GM12878 (cell line): ENCODE measurements around the gene NFATC2. TPM values are rescaled to one million over a fixed set of nuclear protein-coding genes. Genes with fewer than 3 reads are reported as not detected.

Experiments
- ATAC-seq: fragments of 200-7000 bp; cut with Tn5 transposase; 3 replicates; pipeline ENCODE4 v1.9.1; 2020; ENCODE audit warnings: mild to moderate bottlenecking, moderate library complexity
- BruUV-seq: library from RNA; stranded (reverse); fragments of 400-500 nt; replicated peaks from 2 replicates; lab custom pipeline; 2021; lab: Mats Ljungman, UMichigan
- CTCF ChIA-PET: fragments of 300-600 bp; sonication (Branson Sonifier 250); formaldehyde crosslinking; extraction: SDS; loops from one replicate; lab custom pipeline; 2021; ENCODE audit warnings: inconsistent platforms; lab: Yijun Ruan, JAX
- POLR2A ChIA-PET: fragments of 350-600 bp; formaldehyde crosslinking; extraction: SDS; loops from one replicate; lab custom pipeline; 2021; ENCODE audit warnings: inconsistent platforms; lab: Charles Lee
- RAD21 ChIA-PET: fragments of 300-600 bp; sonication (Branson Sonifier 250); formaldehyde crosslinking; loops from one replicate; lab custom pipeline; 2023; ENCODE audit warnings: antibody characterized with exemption; ENCODE audit not compliant: unreplicated experiment; lab: Charles Lee
- SMC1A ChIA-PET: fragments of 300-600 bp; sonication (Branson Sonifier 250); formaldehyde crosslinking; loops from one replicate; lab custom pipeline; 2023; ENCODE audit not compliant: unreplicated experiment, uncharacterized antibody; lab: Charles Lee
- DNase-seq: peaks from one replicate; pipeline ENCODE4 v3.0.0-alpha.2; 2011; ENCODE audit warnings: low read depth, low spot score
- FAIRE-seq: peaks from 3 replicates; lab custom pipeline; 2011; peaks lifted over from hg19 to GRCh38; lab: Jason Lieb, UNC
- H2AFZ ChIP-seq: 2 replicates; pipeline ENCODE4 v1.6.0; 2011; ENCODE audit warnings: low read depth, low read length, control low read depth; ENCODE audit not compliant: control insufficient read depth
- H3K27ac ChIP-seq: 2 replicates; pipeline ENCODE4 v1.5.1; 2011; ENCODE audit warnings: control low read depth; ENCODE audit not compliant: control insufficient read depth, insufficient read depth
- H3K27me3 ChIP-seq, 2 experiments: replicated peaks in 1 of 2; 2 replicates each; pipeline versions ENCODE4 v1.6.0 to v1.6.1; 2011; ENCODE audit warnings: low read length in 1 of 2; ENCODE audit not compliant: control insufficient read depth in 2 of 2, insufficient read depth in 2 of 2
- H3K36me3 ChIP-seq, 2 experiments: 2 replicates each; pipeline ENCODE4 v1.5.1; 2011; ENCODE audit warnings: low read length in 1 of 2; ENCODE audit not compliant: control insufficient read depth in 2 of 2, insufficient read depth in 2 of 2
- H3K4me1 ChIP-seq: 2 replicates; pipeline ENCODE4 v1.6.1; 2011; ENCODE audit warnings: mild to moderate bottlenecking, low read length, moderate library complexity, mixed read lengths; ENCODE audit not compliant: control insufficient read depth, insufficient read depth
- H3K4me2 ChIP-seq: 2 replicates; pipeline ENCODE4 v1.6.0; 2011; ENCODE audit warnings: control low read depth; ENCODE audit not compliant: control insufficient read depth, insufficient read depth
- H3K4me3 ChIP-seq: fragments of 200-600 bp; sonication (generic); 2 replicates; pipeline ENCODE4 v1.5.1; 2016
- H3K79me2 ChIP-seq: 2 replicates; pipeline ENCODE4 v1.6.0; 2011; ENCODE audit warnings: low read length; ENCODE audit not compliant: control insufficient read depth, insufficient read depth
- H3K9ac ChIP-seq: 2 replicates; pipeline ENCODE4 v1.8.0; 2011; ENCODE audit warnings: low read length, control low read depth, mixed read lengths; ENCODE audit not compliant: control insufficient read depth, insufficient read depth
- H3K9me3 ChIP-seq: replicated peaks from 3 replicates; pipeline ENCODE4 v1.5.1; 2011; ENCODE audit warnings: mild to moderate bottlenecking, low read length; ENCODE audit not compliant: control insufficient read depth, insufficient read depth
- H4K20me1 ChIP-seq: 2 replicates; pipeline ENCODE4 v1.6.0; 2011; ENCODE audit not compliant: control insufficient read depth, insufficient read depth
- ASH2L ChIP-seq: fragments of 300-600, 200-600 bp; sonication (generic); IDR thresholded peaks from 2 replicates; pipeline ENCODE4 v1.6.1; 2017; ENCODE audit warnings: low read depth, mild to moderate bottlenecking, borderline replicate concordance
- CHD1 ChIP-seq: IDR thresholded peaks from 2 replicates; pipeline ENCODE4 v1.6.1; 2012; ENCODE audit warnings: low read depth, low read length, improper control_type of control experiment
- CHD4 ChIP-seq: fragments of 200-600 bp; sonication (generic); IDR thresholded peaks from 2 replicates; pipeline ENCODE4 v1.6.1; 2016; ENCODE audit warnings: mild to moderate bottlenecking
- EED ChIP-seq: sonication (generic); IDR thresholded peaks from 2 replicates; pipeline ENCODE4 v1.6.1; 2016; ENCODE audit warnings: antibody characterized with exemption, low read depth
- MTA2 ChIP-seq: fragments of 450-650 bp; IDR thresholded peaks from 2 replicates; pipeline ENCODE4 v1.6.1; 2016; ENCODE audit warnings: low read depth, mild to moderate bottlenecking, moderate library complexity
- MYB ChIP-seq: fragments of 150-350 bp; IDR thresholded peaks from 2 replicates; pipeline ENCODE4 v1.6.1; 2014; ENCODE audit warnings: mild to moderate bottlenecking, low read depth, low read length, borderline replicate concordance
- POLR2A ChIP-seq: IDR thresholded peaks from 2 replicates; pipeline ENCODE4 v1.6.1; 2011; ENCODE audit warnings: low read depth, mild to moderate bottlenecking, low read length
- POU2F2 ChIP-seq: IDR thresholded peaks from 3 replicates; pipeline ENCODE4 v1.6.1; 2011; ENCODE audit warnings: low read depth, mild to moderate bottlenecking, low read length, borderline replicate concordance
- RAD51 ChIP-seq: fragments of 450-650 bp; IDR thresholded peaks from 2 replicates; pipeline ENCODE4 v1.6.1; 2016; ENCODE audit warnings: moderate library complexity, mild to moderate bottlenecking, inconsistent platforms
- RELA ChIP-seq: fragments of 450-650 bp; IDR thresholded peaks from 2 replicates; pipeline ENCODE4 v1.8.0; 2014; ENCODE audit warnings: borderline replicate concordance; ENCODE audit not compliant: partially characterized antibody
- SREBF1 ChIP-seq: IDR thresholded peaks from 2 replicates; pipeline ENCODE4 v1.6.1; 2012; ENCODE audit warnings: mild to moderate bottlenecking, low read length
- TCF12 ChIP-seq: IDR thresholded peaks from 2 replicates; pipeline ENCODE4 v1.6.1; 2011; ENCODE audit warnings: low read depth, mild to moderate bottlenecking, low read length
- ZBED1 ChIP-seq: IDR thresholded peaks from 2 replicates; pipeline ENCODE4 v1.6.1; 2016; ENCODE audit warnings: borderline replicate concordance
- ZZZ3 ChIP-seq: IDR thresholded peaks from 2 replicates; pipeline ENCODE4 v1.6.1; 2011; ENCODE audit warnings: low read depth; ENCODE audit not compliant: control insufficient read depth, insufficient read length
- WGBS: methylation state at CpG from one replicate; pipeline ENCODE4 v1.1.6; 2016; ENCODE audit warnings: low lambda C conversion rate; ENCODE audit not compliant: insufficient replicate concordance, insufficient coverage; ENCODE audit errors: missing lambda C conversion rate; 5-methylcytosine and 5-hydroxymethylcytosine counted together
- in situ Hi-C: fragments of 300-500 bp; cut with MboI; formaldehyde crosslinking; loops from 9 replicates; pipeline ENCODE4 v1.14.3; 2018; ENCODE audit warnings: mixed read lengths
- intact Hi-C: fragments of 100-400 bp; cut with micrococcal nuclease; formaldehyde crosslinking; loops from one replicate; pipeline ENCODE4 v1.14.2; 2022; ENCODE audit not compliant: unreplicated experiment
- polyA plus RNA-seq, 11 experiments: library from polyadenylated mRNA; depleted of rRNA in 4 of 11; unstranded in 6 of 11; stranded (reverse) in 5 of 11; fragments of >200 nt; fragmentation: Nextera tagmentation in 4 of 11; fragmentation: Illumina TruSeq in 1 of 11; extraction: Ambion mirVana in 4 of 11; extraction: Trizol in 1 of 11; gene quantifications; 1 replicate in 1 of 11; 2 replicates in 10 of 11; pipeline versions ENCODE4 v1.2.1 to v1.2.3, GENCODE V29; 2011 to 2016; ENCODE audit warnings: inconsistent platforms in 2 of 11, missing spikeins in 2 of 11, low read depth in 1 of 11
- total RNA-seq, 4 experiments: library from RNA; depleted of rRNA in 3 of 4; stranded (reverse); fragments of >200 nt in 3 of 4; fragmentation: Illumina TruSeq in 1 of 4; extraction: Trizol in 1 of 4; gene quantifications; 2 replicates each; pipeline versions ENCODE4 v1.2.1 to v1.2.3, GENCODE V29; 2013 to 2021
- TF ChIP-seq, protein P1 (sequence below): IDR thresholded peaks from 2 replicates; pipeline ENCODE4 v1.6.1; 2011; ENCODE audit warnings: borderline replicate concordance, low read depth, mild to moderate bottlenecking, moderate library complexity, mixed read lengths, low read length; ENCODE audit not compliant: insufficient read depth; ENCODE audit errors: extremely low read length
- TF ChIP-seq, protein P2 (sequence below): fragments of 450-650 bp; formaldehyde crosslinking; IDR thresholded peaks from 2 replicates; pipeline ENCODE4 v1.4.0; 2020; ENCODE audit warnings: mild to moderate bottlenecking, moderate library complexity
- TF ChIP-seq, protein P3 (sequence below): fragments of 150-350 bp; IDR thresholded peaks from 2 replicates; pipeline ENCODE4 v1.6.1; 2014; ENCODE audit warnings: mild to moderate bottlenecking, low read depth, low read length
- TF ChIP-seq, protein P4 (sequence below): IDR thresholded peaks from 2 replicates; pipeline ENCODE4 v1.6.1; 2012; ENCODE audit warnings: low read depth, low read length, improper control_type of control experiment

Gene NFATC2
- total and polyA plus RNA-seq, 10 of the 15 experiments (the other 5 are each of a cell fraction or from before 2014, with no cell fraction given): 3.3 to 20.0 (median 7.3) TPM

DNA sequence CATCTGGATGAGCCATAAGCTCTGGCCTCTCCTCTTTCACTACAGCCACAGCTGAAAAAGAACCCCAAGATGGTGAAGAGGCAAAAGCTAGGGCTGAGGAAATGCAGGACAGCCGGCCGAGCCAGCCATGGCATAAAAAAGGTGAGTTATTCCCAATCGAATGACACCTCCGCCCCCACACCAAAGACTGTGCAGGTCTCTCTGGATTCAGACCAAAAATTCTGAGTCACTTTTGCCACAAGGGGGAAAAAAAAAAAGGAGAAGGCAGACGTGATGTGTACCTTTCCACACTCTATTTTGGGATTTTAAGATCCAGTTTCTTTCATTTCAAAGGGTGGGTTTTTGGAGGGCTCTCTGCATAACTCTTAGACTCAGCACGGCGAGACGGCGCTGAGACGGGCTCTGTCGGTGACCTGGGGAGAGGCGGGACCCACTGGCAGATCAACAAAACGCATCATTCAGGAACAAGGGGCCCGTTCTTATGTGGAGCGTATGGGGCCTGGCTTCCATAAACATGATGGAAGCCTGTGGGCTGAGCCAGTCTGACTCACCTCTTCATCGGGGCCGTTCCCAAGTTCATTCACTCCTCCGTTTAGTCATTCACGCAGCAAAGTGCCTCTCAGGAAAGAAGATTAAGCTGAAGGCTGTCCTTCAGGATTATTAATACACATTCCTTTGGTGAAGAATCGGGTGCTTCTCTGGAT lies 54.8 kb downstream of the NFATC2 start:
- intact Hi-C loops (loop anchor here (10.0 kb wide), 1 partner anchor 107 kb away; no protein-coding TSS in a partner anchor), in situ Hi-C loops (loop anchor here (5.0 kb wide), 1 partner anchor 50 kb away; no protein-coding TSS in a partner anchor)
- peaks cover 2% of the 10 kb centered on the region for H3K4me1 ChIP-seq
- ChIA-PET POLR2A (no interaction called here), RAD21 (no interaction called here)
- H2AFZ ChIP-seq: no peak overlapping the region
- no peaks in the 10 kb centered on the region for H3K27me3 ChIP-seq
- no peak overlapping the region for H3K27ac ChIP-seq
- no peak overlapping the region for H3K4me3 ChIP-seq
- TF ChIP-seq ZZZ3 (no peak), POU2F2 (no peak), ASH2L (no peak), RAD51 (no peak), CHD1 (no peak), MTA2 (no peak), CHD4 (no peak), EED (no peak), SREBF1 (no peak), RELA (no peak), POLR2A (no peak), ZBED1 (no peak), TCF12 (no peak), MYB (no peak)
- TF ChIP-seq, protein P1, sequence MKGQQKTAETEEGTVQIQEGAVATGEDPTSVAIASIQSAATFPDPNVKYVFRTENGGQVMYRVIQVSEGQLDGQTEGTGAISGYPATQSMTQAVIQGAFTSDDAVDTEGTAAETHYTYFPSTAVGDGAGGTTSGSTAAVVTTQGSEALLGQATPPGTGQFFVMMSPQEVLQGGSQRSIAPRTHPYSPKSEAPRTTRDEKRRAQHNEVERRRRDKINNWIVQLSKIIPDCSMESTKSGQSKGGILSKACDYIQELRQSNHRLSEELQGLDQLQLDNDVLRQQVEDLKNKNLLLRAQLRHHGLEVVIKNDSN: no peak
- TF ChIP-seq, protein P2, sequence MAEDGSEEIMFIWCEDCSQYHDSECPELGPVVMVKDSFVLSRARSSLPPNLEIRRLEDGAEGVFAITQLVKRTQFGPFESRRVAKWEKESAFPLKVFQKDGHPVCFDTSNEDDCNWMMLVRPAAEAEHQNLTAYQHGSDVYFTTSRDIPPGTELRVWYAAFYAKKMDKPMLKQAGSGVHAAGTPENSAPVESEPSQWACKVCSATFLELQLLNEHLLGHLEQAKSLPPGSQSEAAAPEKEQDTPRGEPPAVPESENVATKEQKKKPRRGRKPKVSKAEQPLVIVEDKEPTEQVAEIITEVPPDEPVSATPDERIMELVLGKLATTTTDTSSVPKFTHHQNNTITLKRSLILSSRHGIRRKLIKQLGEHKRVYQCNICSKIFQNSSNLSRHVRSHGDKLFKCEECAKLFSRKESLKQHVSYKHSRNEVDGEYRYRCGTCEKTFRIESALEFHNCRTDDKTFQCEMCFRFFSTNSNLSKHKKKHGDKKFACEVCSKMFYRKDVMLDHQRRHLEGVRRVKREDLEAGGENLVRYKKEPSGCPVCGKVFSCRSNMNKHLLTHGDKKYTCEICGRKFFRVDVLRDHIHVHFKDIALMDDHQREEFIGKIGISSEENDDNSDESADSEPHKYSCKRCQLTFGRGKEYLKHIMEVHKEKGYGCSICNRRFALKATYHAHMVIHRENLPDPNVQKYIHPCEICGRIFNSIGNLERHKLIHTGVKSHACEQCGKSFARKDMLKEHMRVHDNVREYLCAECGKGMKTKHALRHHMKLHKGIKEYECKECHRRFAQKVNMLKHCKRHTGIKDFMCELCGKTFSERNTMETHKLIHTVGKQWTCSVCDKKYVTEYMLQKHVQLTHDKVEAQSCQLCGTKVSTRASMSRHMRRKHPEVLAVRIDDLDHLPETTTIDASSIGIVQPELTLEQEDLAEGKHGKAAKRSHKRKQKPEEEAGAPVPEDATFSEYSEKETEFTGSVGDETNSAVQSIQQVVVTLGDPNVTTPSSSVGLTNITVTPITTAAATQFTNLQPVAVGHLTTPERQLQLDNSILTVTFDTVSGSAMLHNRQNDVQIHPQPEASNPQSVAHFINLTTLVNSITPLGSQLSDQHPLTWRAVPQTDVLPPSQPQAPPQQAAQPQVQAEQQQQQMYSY: no peak
- TF ChIP-seq, protein P3, sequence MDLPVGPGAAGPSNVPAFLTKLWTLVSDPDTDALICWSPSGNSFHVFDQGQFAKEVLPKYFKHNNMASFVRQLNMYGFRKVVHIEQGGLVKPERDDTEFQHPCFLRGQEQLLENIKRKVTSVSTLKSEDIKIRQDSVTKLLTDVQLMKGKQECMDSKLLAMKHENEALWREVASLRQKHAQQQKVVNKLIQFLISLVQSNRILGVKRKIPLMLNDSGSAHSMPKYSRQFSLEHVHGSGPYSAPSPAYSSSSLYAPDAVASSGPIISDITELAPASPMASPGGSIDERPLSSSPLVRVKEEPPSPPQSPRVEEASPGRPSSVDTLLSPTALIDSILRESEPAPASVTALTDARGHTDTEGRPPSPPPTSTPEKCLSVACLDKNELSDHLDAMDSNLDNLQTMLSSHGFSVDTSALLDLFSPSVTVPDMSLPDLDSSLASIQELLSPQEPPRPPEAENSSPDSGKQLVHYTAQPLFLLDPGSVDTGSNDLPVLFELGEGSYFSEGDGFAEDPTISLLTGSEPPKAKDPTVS: no peak
- TF ChIP-seq, protein P4, sequence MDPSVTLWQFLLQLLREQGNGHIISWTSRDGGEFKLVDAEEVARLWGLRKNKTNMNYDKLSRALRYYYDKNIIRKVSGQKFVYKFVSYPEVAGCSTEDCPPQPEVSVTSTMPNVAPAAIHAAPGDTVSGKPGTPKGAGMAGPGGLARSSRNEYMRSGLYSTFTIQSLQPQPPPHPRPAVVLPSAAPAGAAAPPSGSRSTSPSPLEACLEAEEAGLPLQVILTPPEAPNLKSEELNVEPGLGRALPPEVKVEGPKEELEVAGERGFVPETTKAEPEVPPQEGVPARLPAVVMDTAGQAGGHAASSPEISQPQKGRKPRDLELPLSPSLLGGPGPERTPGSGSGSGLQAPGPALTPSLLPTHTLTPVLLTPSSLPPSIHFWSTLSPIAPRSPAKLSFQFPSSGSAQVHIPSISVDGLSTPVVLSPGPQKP: no peak
- TF ChIP-seq, all 136 proteins: peak for 0
- 81% methylated on average over 19 of the region's 20 CpGs for WGBS
- Histone ChIP-seq H3K79me2 (peaks cover under 1% of the 10 kb centered on the region), H3K4me2 (no peak overlapping the region), H3K36me3 (peaks cover 7 to 12% of the 10 kb centered on the region in 2 experiments), H3K9ac (no peak overlapping the region), H4K20me1 (no peaks in the 10 kb centered on the region), H3K9me3 (no peaks in the 10 kb centered on the region; the same call in 2 of the 3 replicates)
- no peak for ATAC-seq
- SMC1A ChIA-PET: no interaction called here
- no peak for DNase-seq
- CTCF ChIA-PET: no interaction called here
- BruUV-seq: no TSS peak
- FAIRE-seq: no peak
